ENCODE measurements around the gene PIK3C2G. TPM values are rescaled to one million over a fixed set of nuclear protein-coding genes. Genes with fewer than 3 reads are reported as not detected.

PIK3C2G gene
- total RNA-seq, 2 experiments from 2014 or later: not detected

GRCh38 chr12:18446061-18446644, 184.8 kb downstream of the PIK3C2G start:
- POLR2A ChIA-PET: interaction anchor here (0.6 kb wide), 1 partner anchor 1900 kb away, joined by 3 read pairs; no protein-coding TSS in a partner anchor
- BruUV-seq (replicated peaks): no TSS peak
- no peak overlapping the region for H2AFZ ChIP-seq (ENCODE audit: low read length)

GRCh38 chr12:18454330-18454729, 193.0 kb downstream of the PIK3C2G start:
- intact Hi-C loops (cut with micrococcal nuclease; ENCODE audit: unreplicated experiment): no loop called here
- Histone ChIP-seq H3K9me2 (ENCODE audit: insufficient read depth, low read length) (no peaks in the 10 kb centered on the region), H3K4me2 (ENCODE audit: low read length) (no peak overlapping the region), H3K79me2 (ENCODE audit: insufficient read depth, low read depth, low read length) (no peaks in the 10 kb centered on the region), H3K36me3 (ENCODE audit: insufficient read depth, low read length) (no peaks in the 10 kb centered on the region), H3K9me3 (ENCODE audit: low read length) (no peaks in the 10 kb centered on the region), H3K4me3 (ENCODE audit: low read depth, low read length, poor library complexity, severe bottlenecking) (no peak overlapping the region), H4K20me1 (ENCODE audit: insufficient read depth, low read length) (no peaks in the 10 kb centered on the region), H3K27ac (ENCODE audit: low read depth, low read length, poor library complexity, severe bottlenecking) (no peak overlapping the region), H2AFZ (ENCODE audit: low read length) (no peak overlapping the region), H3K4me1 (ENCODE audit: insufficient read depth, low read length, poor library complexity, severe bottlenecking) (no peaks in the 10 kb centered on the region)
- TF ChIP-seq EZH2phosphoT487 (IDR thresholded peaks at IDR 0.05; ENCODE audit: borderline replicate concordance, low read depth, low read length): no peak
- TF ChIP-seq, protein P1, sequence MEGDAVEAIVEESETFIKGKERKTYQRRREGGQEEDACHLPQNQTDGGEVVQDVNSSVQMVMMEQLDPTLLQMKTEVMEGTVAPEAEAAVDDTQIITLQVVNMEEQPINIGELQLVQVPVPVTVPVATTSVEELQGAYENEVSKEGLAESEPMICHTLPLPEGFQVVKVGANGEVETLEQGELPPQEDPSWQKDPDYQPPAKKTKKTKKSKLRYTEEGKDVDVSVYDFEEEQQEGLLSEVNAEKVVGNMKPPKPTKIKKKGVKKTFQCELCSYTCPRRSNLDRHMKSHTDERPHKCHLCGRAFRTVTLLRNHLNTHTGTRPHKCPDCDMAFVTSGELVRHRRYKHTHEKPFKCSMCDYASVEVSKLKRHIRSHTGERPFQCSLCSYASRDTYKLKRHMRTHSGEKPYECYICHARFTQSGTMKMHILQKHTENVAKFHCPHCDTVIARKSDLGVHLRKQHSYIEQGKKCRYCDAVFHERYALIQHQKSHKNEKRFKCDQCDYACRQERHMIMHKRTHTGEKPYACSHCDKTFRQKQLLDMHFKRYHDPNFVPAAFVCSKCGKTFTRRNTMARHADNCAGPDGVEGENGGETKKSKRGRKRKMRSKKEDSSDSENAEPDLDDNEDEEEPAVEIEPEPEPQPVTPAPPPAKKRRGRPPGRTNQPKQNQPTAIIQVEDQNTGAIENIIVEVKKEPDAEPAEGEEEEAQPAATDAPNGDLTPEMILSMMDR (conservative IDR thresholded peaks at IDR 0.05; ENCODE audit: low read length): no peak
- DNase-seq (ENCODE audit: low spot score): no peak
- ChIA-PET CTCF (ENCODE audit: unreplicated experiment) (no interaction called here), POLR2A (no interaction called here)
- no TSS peak for BruUV-seq (replicated peaks)

More at GRCh38 chr12:18446061-18446644, 184.8 kb downstream of the PIK3C2G start:
- H3K9me2 ChIP-seq (ENCODE audit: insufficient read depth, low read length): no peaks in the 10 kb centered on the region
- H3K79me2 ChIP-seq (ENCODE audit: insufficient read depth, low read depth, low read length): no peaks in the 10 kb centered on the region
- H3K9me3 ChIP-seq (ENCODE audit: low read length): no peaks in the 10 kb centered on the region
- TF ChIP-seq, protein P1 (conservative IDR thresholded peaks at IDR 0.05; ENCODE audit: low read length): no peak
- no peak for TF ChIP-seq EZH2phosphoT487 (IDR thresholded peaks at IDR 0.05; ENCODE audit: borderline replicate concordance, low read depth, low read length)
- DNase-seq (ENCODE audit: low spot score): no peak
- no peak overlapping the region for H3K27ac ChIP-seq (ENCODE audit: low read depth, low read length, poor library complexity, severe bottlenecking)
- CTCF ChIA-PET (ENCODE audit: unreplicated experiment): no interaction called here
- intact Hi-C loops (cut with micrococcal nuclease; ENCODE audit: unreplicated experiment): no loop called here
- no peaks in the 10 kb centered on the region for H3K4me1 ChIP-seq (ENCODE audit: insufficient read depth, low read length, poor library complexity, severe bottlenecking)
- H3K4me2 ChIP-seq (ENCODE audit: low read length): no peak overlapping the region
- H3K4me3 ChIP-seq (ENCODE audit: low read depth, low read length, poor library complexity, severe bottlenecking): no peak overlapping the region
- no peaks in the 10 kb centered on the region for H3K36me3 ChIP-seq (ENCODE audit: insufficient read depth, low read length)
- no peaks in the 10 kb centered on the region for H4K20me1 ChIP-seq (ENCODE audit: insufficient read depth, low read length)

DNA sequence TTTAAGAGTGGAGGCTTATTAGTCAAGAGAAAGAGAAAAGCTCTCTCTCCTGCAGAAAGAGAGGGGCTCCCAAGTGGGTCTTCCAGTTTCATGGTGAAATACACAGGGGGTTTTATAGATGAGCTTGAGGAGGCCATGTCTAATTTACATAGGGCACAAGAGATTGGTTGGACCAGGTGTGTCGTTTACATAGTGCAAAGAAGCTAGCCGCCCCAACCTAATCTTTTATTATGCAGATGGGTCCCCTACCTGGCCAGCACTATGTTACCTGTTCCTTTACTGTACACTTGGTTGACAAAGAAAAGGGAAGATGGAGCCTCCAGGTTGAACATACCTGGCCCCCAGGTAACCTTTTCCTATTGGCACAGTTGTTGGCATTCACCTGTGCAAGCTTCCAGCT, 195.0 kb downstream of the PIK3C2G start:
- H4K20me1 ChIP-seq (ENCODE audit: insufficient read depth, low read length): no peaks in the 10 kb centered on the region
- intact Hi-C loops (cut with micrococcal nuclease; ENCODE audit: unreplicated experiment): no loop called here
- no peak for DNase-seq (ENCODE audit: low spot score)
- H3K36me3 ChIP-seq (ENCODE audit: insufficient read depth, low read length): no peaks in the 10 kb centered on the region
- BruUV-seq (replicated peaks): no TSS peak
- POLR2A ChIA-PET: interaction anchor here (1.5 kb wide), 1 partner anchor 11 kb away, joined by 3 read pairs; no protein-coding TSS in a partner anchor
- H3K27ac ChIP-seq (ENCODE audit: low read depth, low read length, poor library complexity, severe bottlenecking): no peak overlapping the region
- H3K9me2 ChIP-seq (ENCODE audit: insufficient read depth, low read length): no peaks in the 10 kb centered on the region
- no peak overlapping the region for H3K4me3 ChIP-seq (ENCODE audit: low read depth, low read length, poor library complexity, severe bottlenecking)
- CTCF ChIA-PET (ENCODE audit: unreplicated experiment): no interaction called here
- TF ChIP-seq, protein P1 (conservative IDR thresholded peaks at IDR 0.05; ENCODE audit: low read length): no peak
- no peak for TF ChIP-seq EZH2phosphoT487 (IDR thresholded peaks at IDR 0.05; ENCODE audit: borderline replicate concordance, low read depth, low read length)
- H3K4me1 ChIP-seq (ENCODE audit: insufficient read depth, low read length, poor library complexity, severe bottlenecking): no peaks in the 10 kb centered on the region
- H3K79me2 ChIP-seq (ENCODE audit: insufficient read depth, low read depth, low read length): no peaks in the 10 kb centered on the region
- no peak overlapping the region for H2AFZ ChIP-seq (ENCODE audit: low read length)
- H3K4me2 ChIP-seq (ENCODE audit: low read length): no peak overlapping the region
- no peaks in the 10 kb centered on the region for H3K9me3 ChIP-seq (ENCODE audit: low read length)
